Measurements from ENCODE around the gene HABP4.

The HABP4 gene

DNA sequence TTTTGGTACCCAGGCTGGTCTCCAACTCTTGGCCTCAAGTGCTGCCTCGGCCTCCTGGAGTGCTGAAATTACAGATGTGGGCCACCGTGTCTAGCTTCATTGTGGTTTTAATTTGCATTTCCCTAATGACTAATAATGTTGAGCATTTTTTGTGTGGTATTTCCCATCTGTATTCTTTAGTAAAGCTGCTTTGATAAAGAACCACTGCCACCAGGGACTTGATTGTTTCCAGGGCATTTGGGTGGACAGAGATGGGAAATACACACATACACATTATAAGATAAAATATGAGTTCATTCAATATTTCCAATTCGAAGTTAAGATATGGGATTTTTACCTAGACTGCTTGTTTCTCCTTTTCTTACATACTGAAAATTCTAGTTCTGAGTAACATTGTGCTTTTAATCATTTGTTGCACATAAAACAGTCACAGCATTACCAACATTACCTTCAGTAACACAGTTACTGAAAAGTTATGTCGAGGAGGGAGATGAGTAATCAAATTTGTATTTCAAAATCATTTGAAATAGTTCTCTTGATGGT, 28.9 kb downstream of the HABP4 start:
- no peak for DNase-seq

- DNase-seq: no peak
These were observed 30.8 kb downstream of the HABP4 start for GRCh38 chr9:96480736-96481135.

GRCh38 chr9:96482476-96482875, 32.5 kb downstream of the HABP4 start:
- DNase-seq: no peak

DNA sequence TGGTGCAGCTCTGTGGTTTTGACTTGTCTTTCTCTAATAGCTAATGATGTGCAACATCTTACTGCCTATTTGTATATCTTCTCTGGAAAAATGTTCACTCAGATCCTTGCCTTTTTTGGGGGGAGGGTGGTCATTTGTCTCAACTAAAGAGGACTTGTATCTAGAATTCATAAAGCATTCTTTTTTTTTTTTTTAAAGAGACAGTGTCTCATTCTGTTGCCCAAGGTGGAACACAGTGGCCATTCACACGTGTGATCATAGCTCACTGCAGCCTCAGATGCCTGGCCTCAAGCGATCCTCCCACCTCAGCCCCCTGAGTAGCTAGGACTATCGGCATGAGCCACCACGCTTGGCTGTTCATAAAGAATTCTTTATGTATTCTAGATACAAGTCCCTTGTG, 33.2 kb downstream of the HABP4 start:
- DNase-seq: no peak

- no peak for DNase-seq
These were observed 33.9 kb downstream of the HABP4 start for GRCh38 chr9:96483733-96484390.

- DNase-seq: no peak
These were observed 34.6 kb downstream of the HABP4 start for GRCh38 chr9:96484521-96484931.

- DNase-seq: no peak
These were observed 35.3 kb downstream of the HABP4 start for GRCh38 chr9:96485280-96485679.

DNA sequence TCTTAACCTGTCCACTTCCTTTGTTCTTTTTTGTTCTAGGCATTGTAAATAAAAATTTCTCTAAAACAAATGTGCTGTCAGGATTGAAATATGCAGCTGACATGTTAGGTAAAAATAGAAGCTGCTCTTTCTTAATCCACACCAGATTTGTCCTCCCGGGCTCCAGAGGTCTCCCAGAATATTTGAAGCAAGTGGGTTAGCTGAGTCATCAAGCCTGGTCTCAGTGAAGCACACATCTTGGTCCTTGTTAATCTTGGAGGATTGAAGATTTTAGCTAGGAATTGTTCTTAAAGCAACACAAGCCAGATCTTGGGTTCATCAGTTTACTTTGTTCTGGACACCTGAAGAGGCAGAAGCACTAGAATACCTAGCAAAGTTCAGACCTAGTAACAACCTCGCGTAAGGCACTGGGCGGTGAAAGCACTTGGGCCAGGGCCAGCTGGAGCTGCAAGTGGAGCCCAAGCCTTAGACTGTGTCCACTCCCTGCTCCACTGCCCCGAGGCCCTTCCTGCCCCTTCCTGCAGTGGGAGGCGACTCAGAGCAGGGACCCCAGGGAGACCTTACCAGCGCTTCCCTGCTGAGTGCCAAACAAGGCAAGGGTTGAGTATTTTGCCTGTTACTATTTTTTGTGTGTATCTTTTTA, 36.5 kb downstream of the HABP4 start:
- no peak for DNase-seq

DNA sequence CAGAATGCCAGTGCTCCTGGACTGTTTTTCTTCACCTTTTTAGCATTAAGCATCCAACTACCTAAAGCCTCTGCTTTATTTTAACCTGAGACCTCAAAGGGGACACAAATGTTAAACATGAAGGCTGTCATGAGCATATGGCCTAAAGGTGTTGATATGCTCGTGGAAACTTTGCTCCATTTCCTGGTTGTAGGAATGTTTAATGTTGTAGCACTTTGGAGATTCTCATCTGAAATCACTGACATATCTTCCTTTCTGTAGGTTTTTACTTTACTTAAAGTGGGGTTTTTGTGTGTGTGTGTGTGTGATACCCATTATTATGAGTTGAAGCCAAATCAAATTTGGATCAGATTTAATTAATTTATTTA, 37.0 kb downstream of the HABP4 start:
- no peak for DNase-seq

GRCh38 chr9:96487949-96488348, 38.0 kb downstream of the HABP4 start:
- no peak for DNase-seq

- DNase-seq: no peak
These were observed 39.6 kb downstream of the HABP4 start for GRCh38 chr9:96489482-96489979.

DNA sequence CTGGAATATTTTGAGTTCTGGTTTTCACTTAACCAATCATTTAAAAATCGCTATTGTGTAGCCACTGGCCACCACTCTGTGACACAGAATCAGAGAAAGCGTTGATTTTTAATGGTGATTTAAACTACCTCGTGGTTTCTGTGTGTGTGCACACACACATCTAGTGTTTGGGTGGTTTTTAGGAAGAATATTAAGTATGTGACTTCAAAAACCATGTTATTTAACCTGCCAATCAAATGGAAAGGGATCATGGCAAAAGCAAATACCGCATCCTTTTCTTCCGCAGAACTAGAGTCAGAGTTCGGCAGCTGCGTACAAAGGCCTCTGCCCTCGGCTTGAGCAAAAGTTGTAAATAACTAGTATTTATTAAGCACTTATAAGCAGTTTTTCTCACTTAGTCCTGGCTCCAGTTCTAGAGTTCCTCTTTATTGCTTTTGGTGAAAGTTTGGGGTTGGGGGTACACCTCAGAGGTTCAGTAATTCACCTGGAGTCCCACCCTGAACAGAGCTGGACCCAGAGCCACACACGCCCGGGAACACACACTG, 40.6 kb downstream of the HABP4 start:
- DNase-seq: no peak

DNA sequence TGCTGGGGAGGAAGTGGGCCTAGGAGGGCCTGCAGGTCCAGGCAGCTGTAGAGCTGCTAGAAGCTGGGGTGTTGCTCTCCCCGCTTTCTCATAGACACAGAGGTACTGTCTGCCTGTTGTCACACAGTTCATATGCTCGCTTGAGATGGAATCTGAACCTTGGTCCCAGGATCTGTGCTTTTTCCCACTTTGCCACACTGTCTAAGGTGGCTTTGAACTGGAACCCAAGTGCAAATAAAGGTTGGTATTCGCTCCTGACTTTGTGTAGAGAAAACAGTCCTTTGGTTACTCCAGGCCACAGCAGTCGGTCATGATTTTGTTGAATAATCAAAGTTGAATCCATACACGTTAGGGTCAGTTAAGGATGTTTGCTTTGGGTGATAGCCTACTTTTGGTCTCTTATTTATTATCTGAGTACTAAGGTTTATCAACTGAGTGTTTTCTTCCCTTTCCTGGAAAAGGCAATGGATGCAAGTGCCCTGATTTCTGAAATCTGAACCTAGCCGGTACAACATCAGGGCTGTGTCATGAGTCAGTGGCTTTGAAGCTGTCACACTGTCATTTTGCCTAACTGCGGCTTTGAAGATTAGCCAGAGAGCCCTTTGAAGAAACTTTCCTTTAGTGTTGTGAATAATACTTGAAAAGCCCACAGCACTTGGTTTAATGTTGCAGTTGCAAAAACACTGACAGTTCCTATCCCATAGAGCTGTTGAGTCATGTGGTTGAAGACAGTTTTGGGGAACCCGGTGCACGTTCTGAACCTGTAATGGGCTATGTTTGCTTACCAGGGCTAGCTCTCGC, 41.3 kb downstream of the HABP4 start:
- no peak for DNase-seq

DNA sequence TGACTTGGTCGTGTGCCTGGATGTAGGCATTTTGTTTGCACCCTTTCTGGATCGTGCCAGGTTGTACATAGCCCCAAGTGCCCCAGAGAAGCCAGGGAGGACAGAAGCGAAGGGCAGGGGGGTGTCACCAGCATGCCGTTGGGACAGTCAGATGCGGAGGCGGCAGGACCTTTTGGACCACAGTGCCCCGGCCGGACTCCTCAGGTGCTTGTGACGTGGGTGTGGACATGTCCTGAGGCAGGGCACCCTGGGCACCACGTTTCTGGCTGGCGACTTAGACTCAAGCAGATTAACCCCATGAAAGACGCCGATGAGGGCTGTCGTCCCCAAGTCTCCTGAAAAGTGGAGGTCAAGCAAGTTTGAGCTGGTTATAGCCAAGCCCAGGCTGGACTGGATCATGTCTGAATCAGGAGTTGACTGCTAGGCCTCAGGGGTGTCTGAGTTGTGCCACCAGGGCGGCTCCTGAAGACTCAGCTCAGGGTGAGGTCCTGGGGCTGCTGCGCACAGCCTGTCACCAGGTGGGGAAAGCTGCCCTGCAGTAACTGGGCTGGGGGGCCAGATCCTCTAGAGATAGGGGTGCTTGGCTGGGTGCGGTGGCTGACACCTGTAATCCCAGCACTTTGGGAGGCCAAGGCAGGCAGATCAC, 42.0 kb downstream of the HABP4 start:
- DNase-seq: no peak

DNA sequence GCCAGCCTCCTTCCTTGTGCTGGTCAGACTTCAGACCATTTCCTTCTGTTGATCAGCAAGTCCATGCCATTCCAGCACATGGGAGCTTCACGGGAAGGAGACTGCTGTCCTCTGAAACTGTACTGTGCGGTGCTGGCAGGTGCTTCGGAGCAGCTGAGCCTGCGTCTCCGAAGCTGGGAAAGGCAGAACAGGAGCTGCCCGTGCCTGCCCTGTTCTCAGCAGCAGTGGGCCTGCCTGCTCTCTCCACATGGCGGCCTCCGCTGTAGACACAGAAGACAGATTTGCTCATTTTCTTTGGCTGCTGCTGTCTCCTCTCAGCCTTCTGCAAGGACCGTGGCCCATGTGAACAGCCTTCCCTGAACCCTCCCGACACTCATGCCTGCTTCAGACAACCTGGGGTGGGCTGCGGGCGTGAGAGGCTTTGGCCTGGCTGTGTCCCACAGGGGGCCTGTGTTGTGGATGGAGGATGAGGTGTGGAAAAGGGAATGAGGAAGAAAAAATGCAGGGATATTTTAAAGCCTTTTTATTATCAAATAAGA, 43.1 kb downstream of the HABP4 start:
- DNase-seq: no peak

- DNase-seq: no peak
These were observed 43.8 kb downstream of the HABP4 start for GRCh38 chr9:96493757-96494156.

DNA sequence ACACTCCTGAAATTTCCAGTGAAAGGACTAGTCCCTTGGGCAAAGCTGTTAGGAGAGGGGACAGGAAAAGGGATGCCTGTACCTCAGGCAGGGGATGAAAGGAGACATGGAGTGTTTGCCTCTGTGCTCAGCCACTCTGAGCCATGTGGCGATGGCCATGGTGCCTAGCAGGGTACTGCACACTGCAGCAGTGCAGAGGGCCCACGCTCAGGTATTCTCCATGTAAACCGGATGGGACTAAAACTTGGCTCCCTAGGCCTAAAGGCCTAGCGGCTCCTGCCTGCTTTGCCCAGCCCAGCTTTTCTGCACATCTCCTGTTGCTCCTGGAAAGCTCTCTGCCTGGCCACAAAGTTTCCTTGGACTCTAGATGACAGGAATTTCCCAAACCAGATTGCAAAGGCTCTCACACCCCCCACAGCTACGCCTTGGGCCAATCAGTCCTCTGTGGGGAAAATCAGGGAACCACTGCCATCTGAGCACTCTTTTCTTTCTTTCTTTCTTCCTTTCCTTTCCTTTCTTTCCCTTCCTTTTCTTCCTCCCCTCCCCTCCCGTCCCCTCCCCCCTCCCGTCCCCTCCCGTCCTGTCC, 44.3 kb downstream of the HABP4 start:
- no peak for DNase-seq

GRCh38 chr9:96495341-96495740, 45.4 kb downstream of the HABP4 start:
- no peak for DNase-seq

DNA sequence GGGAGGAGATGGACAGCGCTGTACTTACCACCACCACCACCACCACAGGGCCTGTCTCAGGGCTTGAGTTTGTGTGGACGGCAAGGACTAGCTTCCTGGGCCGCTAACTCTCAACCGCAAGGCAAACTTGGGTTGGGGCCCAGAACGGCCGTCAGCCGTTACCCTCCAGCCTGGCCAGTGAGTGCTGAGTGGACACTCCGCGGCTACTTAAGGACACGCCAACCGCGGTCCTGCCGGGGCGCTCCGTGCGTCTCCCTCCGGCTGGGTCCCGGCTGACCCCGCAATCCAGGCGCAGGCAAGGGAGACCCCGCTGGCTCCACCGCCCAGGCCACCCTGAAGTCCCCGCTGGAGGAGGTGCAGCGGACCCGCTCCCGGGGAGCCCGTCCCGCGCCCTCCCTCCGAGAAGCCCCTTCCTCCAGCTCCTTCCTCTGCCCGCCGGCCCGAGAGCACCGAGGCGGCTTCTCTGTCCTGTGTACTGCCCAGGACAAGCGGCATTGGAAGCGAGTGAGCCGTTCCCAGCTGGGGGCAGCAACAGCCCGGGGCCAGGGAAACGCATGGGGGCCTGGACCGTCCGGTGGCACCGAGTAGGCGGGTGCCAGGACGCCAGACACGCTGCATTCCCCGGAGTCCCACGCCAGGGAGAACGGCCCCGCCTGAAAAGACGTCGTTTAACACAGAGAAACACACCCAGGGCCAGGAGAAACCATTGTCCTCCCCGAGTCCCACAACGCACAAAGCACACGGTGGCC, 46.6 kb downstream of the HABP4 start:
- no peak for DNase-seq

- no peak for DNase-seq
These were observed 47.1 kb downstream of the HABP4 start for GRCh38 chr9:96497117-96497399.

- DNase-seq: no peak
These were observed 48.8 kb downstream of the HABP4 start for GRCh38 chr9:96498796-96499195.

GRCh38 chr9:96499257-96499656, 49.3 kb downstream of the HABP4 start:
- no peak for DNase-seq

Measured in NCI-H526 (cell line).